ENCODE measurements around the gene RPS3. TPM values are rescaled to one million over a fixed set of nuclear protein-coding genes. Genes with fewer than 3 reads are reported as not detected.

RPS3 gene
- total RNA-seq, 1 experiment from 2014 or later: 4,109 TPM

DNA sequence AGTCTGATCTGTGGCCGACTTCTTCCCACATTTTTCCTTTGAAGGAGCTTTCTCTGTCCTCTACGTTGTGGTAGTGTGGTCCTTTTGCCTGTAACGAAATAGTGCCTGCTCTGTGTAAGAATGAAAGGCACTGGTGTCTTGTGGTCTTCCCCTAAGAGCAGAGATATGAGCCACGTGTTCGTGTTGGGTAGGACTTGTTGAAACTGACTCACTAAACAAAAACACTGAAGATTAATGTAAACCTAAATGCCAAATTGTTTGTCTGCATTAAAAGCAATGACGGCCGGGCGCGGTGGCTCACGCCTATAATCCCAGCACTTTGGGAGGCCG lies 10.1 kb upstream of the RPS3 start:
- Histone ChIP-seq H3K9ac (ENCODE audit: low read length) (no peak overlapping the region), H3K27ac (ENCODE audit: low read depth, low read length) (no peak overlapping the region; the same call in 1 of the 2 replicates), H3K9me2 (ENCODE audit: insufficient read depth) (no peaks in the 10 kb centered on the region), H4K20me1 (ENCODE audit: insufficient read depth) (no peaks in the 10 kb centered on the region), H3K4me2 (ENCODE audit: low read length) (peak overlapping the region; percentile 1; the same call in 1 of the 2 replicates), H3K27me3 (ENCODE audit: insufficient read depth, low read length) (no peaks in the 10 kb centered on the region), H3K4me3 (replicated peaks in 1 of 2; ENCODE audit: low read depth in 1 of 2, low read length in 2 of 2) (no peak overlapping the region), H2AFZ (ENCODE audit: low read depth, low read length, poor library complexity, severe bottlenecking) (peak overlapping the region; percentile 98), H3K79me2 (ENCODE audit: insufficient read depth, low read length) (no peaks in the 10 kb centered on the region), H3K36me3 (ENCODE audit: control insufficient read depth in 1 of 2, insufficient read depth in 2 of 2, low read length in 2 of 2) (no peaks in the 10 kb centered on the region), H3K9me3 (ENCODE audit: control insufficient read depth in 1 of 2, insufficient read depth in 1 of 2, low read depth in 1 of 2, low read length in 2 of 2) (no peaks in the 10 kb centered on the region), H3K4me1 (ENCODE audit: control insufficient read depth in 1 of 2, insufficient read depth in 2 of 2, low read length in 2 of 2) (peaks cover 23 to 46% of the 10 kb centered on the region in 2 experiments)
- BruUV-seq (replicated peaks): no TSS peak
- no peak for ATAC-seq
- POLR2A ChIA-PET: interaction anchor here (1.4 kb wide), 1 partner anchor 11 kb away, joined by 5 read pairs; no protein-coding TSS in a partner anchor
- no peak for DNase-seq (ENCODE audit: low read depth, low spot score)
- TF ChIP-seq ELF1 (IDR thresholded peaks at IDR 0.05; ENCODE audit: borderline replicate concordance, low read depth): no peak
- no peak for TF ChIP-seq SRF (IDR thresholded peaks at IDR 0.05; ENCODE audit: low read depth)
- TF ChIP-seq CBX3 (IDR thresholded peaks at IDR 0.05; ENCODE audit: low read depth): no peak
- no peak for TF ChIP-seq SP1 (IDR thresholded peaks at IDR 0.05; ENCODE audit: low read depth)
- TF ChIP-seq EGR1 (IDR thresholded peaks at IDR 0.05; ENCODE audit: low read depth): no peak
- no peak for TF ChIP-seq ZNF274 (IDR thresholded peaks at IDR 0.05; ENCODE audit: low read depth, low read length)
- TF ChIP-seq POLR2A (IDR thresholded peaks at IDR 0.05; ENCODE audit: borderline replicate concordance, extremely low read depth, insufficient read depth, insufficient read length): no peak
- TF ChIP-seq TCF7L2 (IDR thresholded peaks at IDR 0.05; ENCODE audit: borderline replicate concordance, extremely low read depth, insufficient read depth, insufficient read length): no peak
- RAD21 ChIA-PET (ENCODE audit: low non-redundant PET in 1 of 2, low total read pairs in 2 of 2, uncharacterized antibody in 2 of 2, unreplicated experiment in 2 of 2): interaction anchor here in 1 of 2 experiments (1.6 kb wide), 1 partner anchor 109 kb away, joined by 3 read pairs; no protein-coding TSS in a partner anchor
- intact Hi-C loops (cut with micrococcal nuclease): loop anchor here (5.0 kb wide), 2 partner anchors 58 to 478 kb away; no protein-coding TSS in a partner anchor
- CTCF ChIA-PET: interaction anchor here (0.6 to 7.1 kb wide), 7 partner anchors 22 to 508 kb away, joined by 3 to 57 read pairs (median 3); no protein-coding TSS in a partner anchor

DNA sequence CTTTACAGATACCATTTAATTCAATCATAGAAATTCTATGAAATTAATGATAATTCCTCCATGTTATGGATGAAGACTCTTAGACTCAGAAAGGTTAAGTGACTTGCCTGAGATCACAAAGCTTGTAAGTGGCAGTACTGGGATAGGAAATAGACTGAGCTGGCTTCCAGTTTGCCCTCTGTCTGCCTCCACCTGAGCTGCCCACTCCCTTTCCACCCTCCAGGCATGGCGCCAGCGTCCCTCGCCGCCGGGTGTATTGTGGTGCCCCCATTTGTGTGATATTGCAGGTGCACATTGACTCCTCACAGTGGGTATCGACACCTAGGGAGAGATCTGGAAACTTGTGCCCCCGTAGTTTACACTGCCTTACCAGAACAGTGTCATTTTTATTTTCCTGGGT lies 9.4 kb upstream of the RPS3 start:
- no peaks in the 10 kb centered on the region for H3K36me3 ChIP-seq (ENCODE audit: control insufficient read depth in 1 of 2, insufficient read depth in 2 of 2, low read length in 2 of 2)
- intact Hi-C loops (cut with micrococcal nuclease): loop anchor here (5.0 kb wide), 2 partner anchors 57 to 477 kb away; no protein-coding TSS in a partner anchor
- no peak overlapping the region for H2AFZ ChIP-seq (ENCODE audit: low read depth, low read length, poor library complexity, severe bottlenecking)
- POLR2A ChIA-PET: interaction anchor here (0.7 kb wide), 1 partner anchor 9 kb away, joined by 3 read pairs; no protein-coding TSS in a partner anchor
- no peaks in the 10 kb centered on the region for H3K9me3 ChIP-seq (ENCODE audit: control insufficient read depth in 1 of 2, insufficient read depth in 1 of 2, low read depth in 1 of 2, low read length in 2 of 2)
- no peak for TF ChIP-seq ELF1 (IDR thresholded peaks at IDR 0.05; ENCODE audit: borderline replicate concordance, low read depth)
- no peak for TF ChIP-seq POLR2AphosphoS5 (IDR thresholded peaks at IDR 0.05; ENCODE audit: low read depth, low read length)
- no peak for TF ChIP-seq EZH2 (IDR thresholded peaks at IDR 0.05)
- no peak for ATAC-seq
- RAD21 ChIA-PET (ENCODE audit: low non-redundant PET in 1 of 2, low total read pairs in 2 of 2, uncharacterized antibody in 2 of 2, unreplicated experiment in 2 of 2): no interaction called here
- no peak overlapping the region for H3K4me3 ChIP-seq (replicated peaks in 1 of 2; ENCODE audit: low read depth in 1 of 2, low read length in 2 of 2)
- no peaks in the 10 kb centered on the region for H3K79me2 ChIP-seq (ENCODE audit: insufficient read depth, low read length)
- no peak overlapping the region for H3K27ac ChIP-seq (ENCODE audit: low read depth, low read length)
- H3K9ac ChIP-seq (ENCODE audit: low read length): no peak overlapping the region
- no peaks in the 10 kb centered on the region for H3K27me3 ChIP-seq (ENCODE audit: insufficient read depth, low read length)
- no peaks in the 10 kb centered on the region for H3K9me2 ChIP-seq (ENCODE audit: insufficient read depth)
- no peak overlapping the region for H3K4me2 ChIP-seq (ENCODE audit: low read length)
- H4K20me1 ChIP-seq (ENCODE audit: insufficient read depth): no peaks in the 10 kb centered on the region
- peaks cover 21 to 39% of the 10 kb centered on the region in 2 experiments for H3K4me1 ChIP-seq (ENCODE audit: control insufficient read depth in 1 of 2, insufficient read depth in 2 of 2, low read length in 2 of 2)
- CTCF ChIA-PET: interaction anchor here (2.7 kb wide), 1 partner anchor 143 kb away, joined by 36 read pairs; no protein-coding TSS in a partner anchor
- no TSS peak for BruUV-seq (replicated peaks)
- no peak for DNase-seq (ENCODE audit: low read depth, low spot score)
